ENCODE data around the gene PGAP1.

DNA sequence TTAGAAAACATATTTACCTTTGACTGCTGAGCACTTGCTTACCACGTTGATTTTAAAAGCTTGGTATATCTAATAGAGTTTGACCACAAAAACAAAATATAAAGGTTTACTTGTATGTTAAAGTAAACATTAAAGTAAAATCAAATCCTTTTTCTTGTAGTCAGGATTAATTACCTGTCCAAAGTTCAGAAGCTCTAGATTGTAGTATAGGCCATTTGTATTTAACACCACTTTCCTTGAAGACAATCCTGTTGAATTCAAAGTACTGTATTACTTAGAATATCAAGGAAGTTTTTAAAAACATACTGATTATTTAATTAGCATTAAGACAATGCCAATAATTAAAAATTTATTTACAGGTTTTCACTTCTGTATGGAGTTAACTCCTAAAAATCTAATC, 53.0 kb downstream of the PGAP1 start:
- no peak for TF ChIP-seq POLR2A (IDR thresholded peaks at IDR 0.05)
- TF ChIP-seq, protein P1, sequence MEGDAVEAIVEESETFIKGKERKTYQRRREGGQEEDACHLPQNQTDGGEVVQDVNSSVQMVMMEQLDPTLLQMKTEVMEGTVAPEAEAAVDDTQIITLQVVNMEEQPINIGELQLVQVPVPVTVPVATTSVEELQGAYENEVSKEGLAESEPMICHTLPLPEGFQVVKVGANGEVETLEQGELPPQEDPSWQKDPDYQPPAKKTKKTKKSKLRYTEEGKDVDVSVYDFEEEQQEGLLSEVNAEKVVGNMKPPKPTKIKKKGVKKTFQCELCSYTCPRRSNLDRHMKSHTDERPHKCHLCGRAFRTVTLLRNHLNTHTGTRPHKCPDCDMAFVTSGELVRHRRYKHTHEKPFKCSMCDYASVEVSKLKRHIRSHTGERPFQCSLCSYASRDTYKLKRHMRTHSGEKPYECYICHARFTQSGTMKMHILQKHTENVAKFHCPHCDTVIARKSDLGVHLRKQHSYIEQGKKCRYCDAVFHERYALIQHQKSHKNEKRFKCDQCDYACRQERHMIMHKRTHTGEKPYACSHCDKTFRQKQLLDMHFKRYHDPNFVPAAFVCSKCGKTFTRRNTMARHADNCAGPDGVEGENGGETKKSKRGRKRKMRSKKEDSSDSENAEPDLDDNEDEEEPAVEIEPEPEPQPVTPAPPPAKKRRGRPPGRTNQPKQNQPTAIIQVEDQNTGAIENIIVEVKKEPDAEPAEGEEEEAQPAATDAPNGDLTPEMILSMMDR (IDR thresholded peaks at IDR 0.05): no peak
- TF ChIP-seq EP300 (IDR thresholded peaks at IDR 0.05): no peak

Data from tibial nerve (tissue), 4 donors.